ENCODE data around the gene COBLL1. TPM values are rescaled to one million over a fixed set of nuclear protein-coding genes. Genes with fewer than 3 reads are reported as not detected.

Gene COBLL1
- total RNA-seq, 3 donors from 2014 or later, result 19.5 to 30.0 (median 26.1) TPM

- intact Hi-C loops (cut with DNase I, micrococcal nuclease), result no loop called here
- peaks cover 4% of the 10 kb centered on the region for H3K4me1 ChIP-seq (ENCODE audit: low read depth)
These were observed 6.3 kb downstream of the COBLL1 start for GRCh38 chr2:164835302-164835701.

GRCh38 chr2:164831887-164832286 lies 9.7 kb downstream of the COBLL1 start:
- intact Hi-C loops (cut with DNase I, micrococcal nuclease), result no loop called here
- no peak for DNase-seq
- TF ChIP-seq CTCF (IDR thresholded peaks at IDR 0.05), result no peak

More at GRCh38 chr2:164835302-164835701, 6.3 kb downstream of the COBLL1 start:
- Histone ChIP-seq H3K9me3 (no peaks in the 10 kb centered on the region), H3K4me3 (no peak overlapping the region), H3K36me3 (ENCODE audit: low read depth) (no peaks in the 10 kb centered on the region)
- DNase-seq (no peak), ATAC-seq (no peak)
- TF ChIP-seq CTCF (IDR thresholded peaks at IDR 0.05), result no peak

GRCh38 chr2:164831180-164831579 lies 10.4 kb downstream of the COBLL1 start:
- H3K9me3 ChIP-seq, result no peaks in the 10 kb centered on the region
- DNase-seq (no peak), ATAC-seq (no peak)
- intact Hi-C loops (cut with DNase I, micrococcal nuclease), result no loop called here
- no peak for TF ChIP-seq CTCF (IDR thresholded peaks at IDR 0.05)
- H3K4me3 ChIP-seq, result no peak overlapping the region
- H3K36me3 ChIP-seq (ENCODE audit: low read depth), result no peaks in the 10 kb centered on the region
- H3K4me1 ChIP-seq (ENCODE audit: low read depth), result peaks cover 6% of the 10 kb centered on the region

More at GRCh38 chr2:164831887-164832286, 9.7 kb downstream of the COBLL1 start:
- Histone ChIP-seq H3K9me3 (no peaks in the 10 kb centered on the region), H3K4me1 (ENCODE audit: low read depth) (no peaks in the 10 kb centered on the region), H3K36me3 (ENCODE audit: low read depth) (no peaks in the 10 kb centered on the region), H3K4me3 (no peak overlapping the region)
- ATAC-seq, result no peak

- TF ChIP-seq CTCF (IDR thresholded peaks at IDR 0.05), result no peak
- DNase-seq (peak in 1 of 3 donors; percentile 65), ATAC-seq (peak; percentile 97)
- Histone ChIP-seq H3K4me3 (no peak overlapping the region), H3K36me3 (ENCODE audit: low read depth) (no peaks in the 10 kb centered on the region), H3K4me1 (ENCODE audit: low read depth) (peaks cover 10% of the 10 kb centered on the region), H3K9me3 (no peaks in the 10 kb centered on the region)
- intact Hi-C loops (cut with DNase I, micrococcal nuclease), result no loop called here
These were observed 15.1 kb downstream of the COBLL1 start for GRCh38 chr2:164826293-164827243.

GRCh38 chr2:164824872-164825271 lies 16.8 kb downstream of the COBLL1 start:
- DNase-seq, result no peak
- TF ChIP-seq CTCF (IDR thresholded peaks at IDR 0.05), result no peak
- Histone ChIP-seq H3K36me3 (ENCODE audit: low read depth) (no peaks in the 10 kb centered on the region), H3K4me3 (no peak overlapping the region), H3K9me3 (no peaks in the 10 kb centered on the region), H3K4me1 (ENCODE audit: low read depth) (peaks cover 10% of the 10 kb centered on the region)
- ATAC-seq, result no peak
- intact Hi-C loops (cut with DNase I, micrococcal nuclease), result no loop called here
